SK-N-SH (cell line): ENCODE data around the gene KPNB1. TPM values are rescaled to one million over a fixed set of nuclear protein-coding genes. Genes with fewer than 3 reads are reported as not detected.
A peak's percentile ranks its signal among the peaks of the same experiment; 100 is the strongest.

Experiments used
- CTCF ChIA-PET: fragments of 300-600, 350-600 bp; formaldehyde crosslinking; extraction: SDS; loops from one replicate; lab custom pipeline; 2021; lab: Yijun Ruan, JAX
- POLR2A ChIA-PET: fragments of 350-600 bp; sonication (Branson Sonifier 250); formaldehyde crosslinking; extraction: SDS; loops from one replicate; lab custom pipeline; 2020; ENCODE audit warnings: antibody characterized with exemption, inconsistent platforms; lab: Yijun Ruan, JAX
- DNase-seq: peaks from one replicate; pipeline ENCODE4 v3.0.0; 2012
- H2AFZ ChIP-seq: fragments of 200-600 bp; sonication (generic); 2 replicates; pipeline ENCODE4 v1.8.1; 2016; ENCODE audit warnings: antibody characterized with exemption, mild to moderate bottlenecking, low read depth
- H3F3A ChIP-seq: fragments of 200-600 bp; sonication (generic); replicated peaks from 2 replicates; pipeline ENCODE3; 2016; ENCODE audit warnings: antibody characterized with exemption, mild to moderate bottlenecking; ENCODE audit not compliant: insufficient read depth
- H3K27ac ChIP-seq, 2 experiments: fragments of 200-500 bp in 1 of 2; fragments of 200-600 bp in 1 of 2; sonication (Bioruptor generic) in 1 of 2; sonication (generic), shearing (Covaris generic) in 1 of 2; 2 replicates each; pipeline versions ENCODE4 v1.5.1 to v1.6.1; 2014 to 2016; ENCODE audit warnings: low read depth in 2 of 2, inconsistent platforms in 1 of 2, low read length in 1 of 2, mild to moderate bottlenecking in 1 of 2, mixed read lengths in 1 of 2
- H3K27me3 ChIP-seq: fragments of 200-600 bp; sonication (generic), shearing (Covaris generic); 2 replicates; pipeline ENCODE4 v1.6.1; 2016; ENCODE audit warnings: mixed run types; ENCODE audit not compliant: insufficient read depth
- H3K36me3 ChIP-seq, 2 experiments: fragments of 200-500 bp in 1 of 2; fragments of 200-600 bp in 1 of 2; sonication (Bioruptor generic) in 1 of 2; sonication (generic) in 1 of 2; replicated peaks in 1 of 2; 2 replicates each; pipeline versions ENCODE3 to v1.5.1; 2014 to 2016; ENCODE audit warnings: low read length in 1 of 2, mild to moderate bottlenecking in 1 of 2; ENCODE audit not compliant: insufficient read depth in 2 of 2, control insufficient read depth in 1 of 2
- H3K4me1 ChIP-seq, 2 experiments: fragments of 200-500 bp in 1 of 2; fragments of 200-600 bp in 1 of 2; sonication (Bioruptor generic) in 1 of 2; sonication (generic), shearing (Covaris generic) in 1 of 2; 2 replicates each; pipeline versions ENCODE4 v1.5.1 to v1.6.1; 2014 to 2016; ENCODE audit warnings: low read depth in 1 of 2, low read length in 1 of 2, mixed run types in 1 of 2; ENCODE audit not compliant: insufficient read depth in 2 of 2, control insufficient read depth in 1 of 2
- H3K4me2 ChIP-seq: fragments of 200-600 bp; sonication (generic), shearing (Covaris generic); 2 replicates; pipeline ENCODE4 v1.6.1; 2017; ENCODE audit warnings: mixed run types
- H3K4me3 ChIP-seq, 2 experiments: fragments of 200-500 bp in 1 of 2; fragments of 200-600 bp in 1 of 2; sonication (Bioruptor generic) in 1 of 2; sonication (generic), shearing (Covaris generic) in 1 of 2; 2 replicates each; pipeline versions ENCODE4 v1.5.1 to v1.8.1; 2014 to 2016; ENCODE audit warnings: low read depth in 2 of 2, inconsistent platforms in 1 of 2, low read length in 1 of 2, mild to moderate bottlenecking in 1 of 2, mixed read lengths in 1 of 2, moderate library complexity in 1 of 2
- H3K79me2 ChIP-seq: fragments of 200-600 bp; sonication (generic); 2 replicates; pipeline ENCODE4 v1.8.1; 2017; ENCODE audit warnings: mild to moderate bottlenecking; ENCODE audit not compliant: insufficient read depth
- H3K9ac ChIP-seq: fragments of 200-600 bp; sonication (generic); 2 replicates; pipeline ENCODE4 v1.6.1; 2017; ENCODE audit warnings: mixed run types
- H3K9me2 ChIP-seq: fragments of 200-600 bp; sonication (generic); 2 replicates; pipeline ENCODE4 v1.6.1; 2017; ENCODE audit warnings: mixed run types
- H3K9me3 ChIP-seq: fragments of 200-600 bp; sonication (generic); 2 replicates; pipeline ENCODE4 v1.6.1; 2017; ENCODE audit warnings: mixed run types, mild to moderate bottlenecking, moderate library complexity
- H4K20me1 ChIP-seq: fragments of 200-600 bp; sonication (generic); 2 replicates; pipeline ENCODE4 v1.6.1; 2017; ENCODE audit warnings: mild to moderate bottlenecking, mixed run types; ENCODE audit not compliant: insufficient read depth
- CTCF ChIP-seq: fragments of 200-600 bp; sonication (generic); IDR thresholded peaks from 2 replicates; pipeline ENCODE4 v1.6.1; 2017; ENCODE audit warnings: antibody characterized with exemption, mild to moderate bottlenecking, moderate library complexity
- ELF1 ChIP-seq: IDR thresholded peaks from 2 replicates; pipeline ENCODE4 v1.4.0; 2012
- GABPA ChIP-seq: IDR thresholded peaks from 2 replicates; pipeline ENCODE4 v1.4.0; 2012; ENCODE audit warnings: low read depth, mild to moderate bottlenecking
- GATA2 ChIP-seq: sonication (generic); formaldehyde crosslinking; IDR thresholded peaks from 2 replicates; pipeline ENCODE4 v1.5.0; 2020; ENCODE audit warnings: mild to moderate bottlenecking, missing genetic modification reagents
- JUND ChIP-seq: IDR thresholded peaks from 2 replicates; pipeline ENCODE4 v1.4.0; 2012
- RCOR1 ChIP-seq: fragments of 150-350 bp; IDR thresholded peaks from 2 replicates; pipeline ENCODE4 v1.6.1; 2017; ENCODE audit warnings: antibody characterized with exemption, low read length
- REST ChIP-seq: IDR thresholded peaks from 2 replicates; pipeline ENCODE4 v1.6.1; 2012; ENCODE audit warnings: mild to moderate bottlenecking, low read depth, low read length, moderate library complexity
- RXRA ChIP-seq: IDR thresholded peaks from 2 replicates; pipeline ENCODE4 v1.4.0; 2012; ENCODE audit warnings: low read depth, mild to moderate bottlenecking, borderline replicate concordance
- SIN3A ChIP-seq: IDR thresholded peaks from 2 replicates; pipeline ENCODE4 v1.6.1; 2012; ENCODE audit warnings: low read depth, mild to moderate bottlenecking, low read length, moderate library complexity, borderline replicate concordance
- TAF1 ChIP-seq: IDR thresholded peaks from 2 replicates; pipeline ENCODE4 v1.6.1; 2012; ENCODE audit warnings: low read depth, mild to moderate bottlenecking, low read length, moderate library complexity, borderline replicate concordance
- TCF12 ChIP-seq: IDR thresholded peaks from 2 replicates; pipeline ENCODE4 v1.4.0; 2012
- WGBS: methylation state at CpG from one replicate; pipeline ENCODE4 v1.1.6; 2017; ENCODE audit warnings: low lambda C conversion rate; 5-methylcytosine and 5-hydroxymethylcytosine counted together
- polyA plus RNA-seq, 3 experiments: library from polyadenylated mRNA; depleted of rRNA; stranded (reverse); fragments of >200 nt; gene quantifications; 2 replicates each; pipeline ENCODE4 v1.2.3, GENCODE V29; 2012

Gene KPNB1
- polyA plus RNA-seq, 1 of the 3 experiments (the other 2 are of a cell fraction): 89.5 TPM

GRCh38 chr17:47654991-47655390 is 5.3 kb downstream of the KPNB1 start:
- TF ChIP-seq TCF12 (no peak), REST (no peak), RXRA (no peak), GABPA (no peak), ELF1 (no peak), GATA2 (no peak), TAF1 (no peak)
- H3K27me3 ChIP-seq: no peaks in the 10 kb centered on the region
- H3F3A ChIP-seq: peaks cover 19% of the 10 kb centered on the region
- POLR2A ChIA-PET: interaction anchor here (0.7 to 2.4 kb wide), 3 partner anchors 8 to 21 kb away, joined by 3 to 10 read pairs (median 4); no protein-coding TSS in a partner anchor
- H3K36me3 ChIP-seq: peaks cover 79 to 90% of the 10 kb centered on the region in 2 experiments
- H3K27ac ChIP-seq: no peak overlapping the region
- no peak overlapping the region for H2AFZ ChIP-seq
- CTCF ChIA-PET: interaction anchor here (1.2 to 9.4 kb wide), 6 partner anchors 9 to 147 kb away, joined by 3 to 113 read pairs (median 6); no protein-coding TSS in a partner anchor
- H3K4me1 ChIP-seq: peaks cover 8 to 18% of the 10 kb centered on the region in 2 experiments
- peaks cover 92% of the 10 kb centered on the region for H3K79me2 ChIP-seq
- H4K20me1 ChIP-seq: peaks cover 83% of the 10 kb centered on the region
- no peak for DNase-seq
- no peak overlapping the region for H3K4me3 ChIP-seq
- H3K9ac ChIP-seq: no peak overlapping the region
- no peaks in the 10 kb centered on the region for H3K9me2 ChIP-seq
- 79% methylated on average over 6 of the region's 6 CpGs for WGBS
- no peak overlapping the region for H3K4me2 ChIP-seq
- no peaks in the 10 kb centered on the region for H3K9me3 ChIP-seq

GRCh38 chr17:47660064-47660492 is 10.4 kb downstream of the KPNB1 start:
- 95% methylated on average over 6 of the region's 6 CpGs for WGBS
- H3K9ac ChIP-seq: no peak overlapping the region
- H3K79me2 ChIP-seq: peaks cover 74% of the 10 kb centered on the region
- TF ChIP-seq CTCF (peak; percentile 28; the same call in 1 of the 2 replicates), RCOR1 (no peak), SIN3A (no peak), JUND (no peak)
- H3K36me3 ChIP-seq: peaks cover 83 to 96% of the 10 kb centered on the region in 2 experiments
- H3K9me2 ChIP-seq: no peaks in the 10 kb centered on the region
- no peaks in the 10 kb centered on the region for H3K4me1 ChIP-seq
- H3K9me3 ChIP-seq: no peaks in the 10 kb centered on the region
- POLR2A ChIA-PET: interaction anchor here (1.8 kb wide), 1 partner anchor 11 kb away, joined by 7 read pairs; the partner anchor contains the start of gene KPNB1
- H3K27ac ChIP-seq: no peak overlapping the region
- H3K27me3 ChIP-seq: no peaks in the 10 kb centered on the region
- H3K4me3 ChIP-seq: no peak overlapping the region
- H4K20me1 ChIP-seq: peaks cover 72% of the 10 kb centered on the region
- CTCF ChIA-PET: interaction anchor here (0.7 to 1.6 kb wide), 3 partner anchors 10 to 82 kb away, joined by 3 read pairs; partner anchors contain the start of gene KPNB1
- DNase-seq: no peak
- H3K4me2 ChIP-seq: no peak overlapping the region
- no peak overlapping the region for H2AFZ ChIP-seq
- peaks cover 62% of the 10 kb centered on the region for H3F3A ChIP-seq
